Fibroblast of lung (primary cell): ENCODE data around the gene ARMH4.

Experiments
- CTCF ChIP-seq, 2 donors: IDR thresholded peaks in 1 of 2; conservative IDR thresholded peaks in 1 of 2; 1 replicate in 1 of 2; 2 replicates in 1 of 2; pipeline ENCODE4 v1.5.1; 2011 to 2012; ENCODE audit warnings: low read length in 2 of 2, control low read depth in 1 of 2, inconsistent platforms in 1 of 2, low read depth in 1 of 2, mild to moderate bottlenecking in 1 of 2
- EZH2 ChIP-seq: IDR thresholded peaks from 2 replicates; pipeline ENCODE4 v1.5.1; 2012; ENCODE audit warnings: low read length, control low read depth, mild to moderate bottlenecking; ENCODE audit errors: missing control alignments

- TF ChIP-seq CTCF (conservative IDR thresholded peaks at IDR 0.05 in 1 of 2, IDR thresholded peaks at IDR 0.05 in 1 of 2; ENCODE audit: low read depth in 1 of 2, low read length in 2 of 2) (peak; percentile 77), EZH2 (no peak)
Observed at GRCh38 chr14:58072288-58073071, 79.5 kb downstream of the ARMH4 start.
